GM12872 (cell line): ENCODE measurements around the gene RPN2.

Source experiments
- TF ChIP-seq, protein P1 (sequence below): IDR thresholded peaks from 3 replicates; pipeline ENCODE4 v1.5.1; 2011; ENCODE audit warnings: low read depth, mild to moderate bottlenecking, low read length, moderate library complexity; ENCODE audit not compliant: insufficient read depth

Gene RPN2

DNA sequence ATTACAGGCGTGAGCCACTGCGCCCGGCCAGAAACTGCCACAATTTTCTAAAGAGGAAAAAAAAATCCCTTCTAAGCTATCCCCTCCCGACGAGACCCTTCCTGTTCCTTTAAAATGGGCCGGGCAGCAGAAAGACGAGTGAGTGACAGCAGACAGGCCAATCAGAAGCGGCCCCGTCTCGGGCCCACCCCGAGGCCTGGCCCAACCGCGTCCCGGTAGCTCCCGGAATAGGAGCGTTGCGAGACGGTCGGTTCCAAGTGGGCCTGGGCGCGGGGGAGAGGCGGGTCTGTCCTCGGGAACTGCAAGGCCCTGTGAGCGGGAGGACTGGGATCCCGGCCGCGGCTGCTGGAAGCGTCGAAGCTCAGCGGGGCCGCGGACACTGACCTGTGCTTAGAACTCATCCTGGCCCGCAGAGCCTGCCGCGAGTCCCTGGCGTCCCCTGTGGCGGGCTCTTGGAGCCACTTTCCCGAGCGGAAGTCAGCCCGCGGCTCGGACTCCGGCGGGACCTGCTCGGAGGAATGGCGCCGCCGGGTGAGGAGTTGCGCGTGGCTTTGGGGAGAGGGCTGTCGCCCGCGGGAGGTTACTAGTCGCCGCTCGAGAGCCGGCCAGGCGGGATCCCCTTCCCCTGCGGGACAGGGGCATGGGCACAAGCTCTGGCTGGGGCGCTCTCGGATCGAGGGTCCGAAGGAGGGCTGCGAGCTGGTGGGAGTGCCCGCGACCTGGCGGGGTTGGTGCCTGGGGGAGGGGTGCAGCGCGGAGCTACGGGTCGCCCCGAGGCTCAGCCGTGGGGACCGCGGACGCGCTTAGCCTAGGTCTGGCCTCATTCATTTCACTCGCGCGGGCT, at the start of gene RPN2, which contains the start of gene MROH8:
RPN2 (plus strand) TSS at position 492 of the 844 bp plus-strand sequence; CDS start at position 519, 27 bp downstream.
MROH8 (minus strand) TSS at position 710 of the 844 bp plus-strand sequence.
- TF ChIP-seq, protein P1, sequence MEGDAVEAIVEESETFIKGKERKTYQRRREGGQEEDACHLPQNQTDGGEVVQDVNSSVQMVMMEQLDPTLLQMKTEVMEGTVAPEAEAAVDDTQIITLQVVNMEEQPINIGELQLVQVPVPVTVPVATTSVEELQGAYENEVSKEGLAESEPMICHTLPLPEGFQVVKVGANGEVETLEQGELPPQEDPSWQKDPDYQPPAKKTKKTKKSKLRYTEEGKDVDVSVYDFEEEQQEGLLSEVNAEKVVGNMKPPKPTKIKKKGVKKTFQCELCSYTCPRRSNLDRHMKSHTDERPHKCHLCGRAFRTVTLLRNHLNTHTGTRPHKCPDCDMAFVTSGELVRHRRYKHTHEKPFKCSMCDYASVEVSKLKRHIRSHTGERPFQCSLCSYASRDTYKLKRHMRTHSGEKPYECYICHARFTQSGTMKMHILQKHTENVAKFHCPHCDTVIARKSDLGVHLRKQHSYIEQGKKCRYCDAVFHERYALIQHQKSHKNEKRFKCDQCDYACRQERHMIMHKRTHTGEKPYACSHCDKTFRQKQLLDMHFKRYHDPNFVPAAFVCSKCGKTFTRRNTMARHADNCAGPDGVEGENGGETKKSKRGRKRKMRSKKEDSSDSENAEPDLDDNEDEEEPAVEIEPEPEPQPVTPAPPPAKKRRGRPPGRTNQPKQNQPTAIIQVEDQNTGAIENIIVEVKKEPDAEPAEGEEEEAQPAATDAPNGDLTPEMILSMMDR: no peak

DNA sequence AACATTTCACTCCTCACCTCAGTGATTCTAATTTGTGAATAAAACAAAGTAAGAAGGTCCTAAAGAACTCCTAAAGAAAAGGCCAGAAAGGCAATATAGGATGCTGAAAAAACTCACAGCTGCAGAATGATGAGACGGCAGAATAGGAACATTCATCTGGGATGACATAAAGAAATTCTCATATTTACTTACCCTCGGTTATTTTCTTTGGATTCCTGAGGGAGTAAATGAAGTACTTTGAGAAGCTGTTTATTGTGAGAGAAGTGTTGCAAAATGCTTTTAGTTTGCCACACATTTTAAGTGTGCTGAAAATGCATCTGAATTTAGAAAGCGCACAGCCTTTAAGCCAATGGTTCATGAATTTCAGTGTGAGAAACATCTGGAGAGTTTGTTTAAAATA, 47.6 kb upstream of the RPN2 start:
- TF ChIP-seq, protein P1: no peak

- TF ChIP-seq, protein P1: no peak
Measured at GRCh38 chr20:37133952-37134351, 45.2 kb upstream of the RPN2 start.

DNA sequence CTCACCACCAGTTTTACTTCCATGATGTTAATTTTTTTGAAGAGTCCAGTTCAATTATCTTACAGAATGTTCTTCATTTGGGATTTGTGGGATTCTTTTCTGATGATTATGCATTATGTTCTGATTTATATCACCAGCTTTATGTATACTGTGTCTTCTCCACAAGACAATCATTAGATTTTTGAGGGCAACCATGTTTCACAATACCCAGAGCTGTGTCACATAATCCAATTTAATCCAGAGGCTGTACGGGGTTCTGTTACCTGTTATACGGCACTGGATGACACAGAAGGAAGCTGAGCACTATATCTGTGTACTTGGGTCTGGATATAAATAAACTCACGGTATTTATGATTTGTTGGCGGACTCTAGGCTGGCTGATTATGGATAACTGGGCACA, 41.6 kb upstream of the RPN2 start:
- TF ChIP-seq, protein P1: no peak

GRCh38 chr20:37142708-37143107, 36.4 kb upstream of the RPN2 start:
- TF ChIP-seq, protein P1: no peak

DNA sequence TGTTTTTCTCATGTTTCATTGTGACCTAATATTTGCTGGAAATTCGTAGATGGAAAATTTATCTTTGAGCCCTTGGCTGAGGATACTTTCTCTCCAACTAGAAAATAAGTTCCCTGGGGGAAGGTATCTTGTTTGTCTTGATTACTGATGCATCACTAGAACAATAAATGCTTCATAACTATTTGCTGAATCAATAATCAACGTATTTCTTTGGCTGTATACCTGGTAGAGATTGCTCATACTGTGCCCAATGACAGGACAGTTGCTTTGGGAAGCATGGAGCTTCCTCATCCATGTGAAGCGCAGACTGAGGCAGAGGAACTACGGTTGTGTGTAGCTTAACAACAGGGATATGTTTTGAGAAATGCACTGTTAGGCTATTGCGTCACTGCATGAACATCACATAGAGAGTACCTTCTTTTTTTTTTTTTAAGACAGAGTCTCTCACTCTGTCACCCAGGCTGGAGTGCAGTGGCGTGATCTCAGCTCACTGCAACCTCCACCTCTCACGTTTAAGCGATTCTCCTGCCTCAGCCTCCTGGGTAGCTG, 34.2 kb upstream of the RPN2 start:
- TF ChIP-seq, protein P1: no peak

GRCh38 chr20:37147250-37147649, 31.9 kb upstream of the RPN2 start:
- TF ChIP-seq, protein P1: no peak
